DMS 273 (cell line): ENCODE data around the gene NFIX.
A peak's percentile ranks its signal among the peaks of the same experiment; 100 is the strongest.

Source experiments
- DNase-seq: peaks from one replicate; lab custom pipeline; 2025; ENCODE audit not compliant: unreplicated experiment; lab: John Stamatoyannopoulos, UW

The NFIX gene

GRCh38 chr19:12987190-12987589, 8.1 kb upstream of the NFIX start:
- no peak for DNase-seq

- DNase-seq, result no peak
These were observed 7.5 kb upstream of the NFIX start for GRCh38 chr19:12987781-12988180.

GRCh38 chr19:12990431-12990830, 4.8 kb upstream of the NFIX start:
- DNase-seq, result no peak

GRCh38 chr19:12990853-12991252, 4.4 kb upstream of the NFIX start:
- DNase-seq, result no peak

- no peak for DNase-seq
These were observed 4.0 kb upstream of the NFIX start for GRCh38 chr19:12991296-12991695.

GRCh38 chr19:12992729-12993128, 2.5 kb upstream of the NFIX start:
- no peak for DNase-seq

GRCh38 chr19:12993562-12993961, 1.7 kb upstream of the NFIX start:
- DNase-seq, result no peak

GRCh38 chr19:12995596-12996405, 526 bp downstream of the NFIX start:
- DNase-seq, result peak; percentile 69

GRCh38 chr19:12996406-12997094, 1.3 kb downstream of the NFIX start:
- peak; percentile 65 for DNase-seq

- no peak for DNase-seq
These were observed 2.1 kb downstream of the NFIX start for GRCh38 chr19:12997179-12997966.

- no peak for DNase-seq
These were observed 3.0 kb downstream of the NFIX start for GRCh38 chr19:12997967-12998940.

- DNase-seq, result no peak
These were observed 5.9 kb downstream of the NFIX start for GRCh38 chr19:13001166-13001501.

GRCh38 chr19:13001502-13002165, 6.4 kb downstream of the NFIX start:
- no peak for DNase-seq

GRCh38 chr19:13002166-13002898, 7.1 kb downstream of the NFIX start:
- peak; percentile 41 for DNase-seq

GRCh38 chr19:13003081-13003480, 7.8 kb downstream of the NFIX start:
- DNase-seq, result no peak

GRCh38 chr19:13004273-13004672, 9.0 kb downstream of the NFIX start:
- DNase-seq, result no peak

- no peak for DNase-seq
These were observed 10.0 kb downstream of the NFIX start for GRCh38 chr19:13005253-13005652.

GRCh38 chr19:13005861-13006370, 10.6 kb downstream of the NFIX start:
- DNase-seq, result no peak
